HK-2 (cell line): ENCODE measurements around the gene TMEM9.

ENCODE experiments used
- DNase-seq: peaks from one replicate; pipeline ENCODE4 v3.0.0-alpha.2; 2018; ENCODE audit not compliant: unreplicated experiment

TMEM9 gene

GRCh38 chr1:201108614-201109013 lies 45.7 kb downstream of the TMEM9 start:
- no peak for DNase-seq

DNA sequence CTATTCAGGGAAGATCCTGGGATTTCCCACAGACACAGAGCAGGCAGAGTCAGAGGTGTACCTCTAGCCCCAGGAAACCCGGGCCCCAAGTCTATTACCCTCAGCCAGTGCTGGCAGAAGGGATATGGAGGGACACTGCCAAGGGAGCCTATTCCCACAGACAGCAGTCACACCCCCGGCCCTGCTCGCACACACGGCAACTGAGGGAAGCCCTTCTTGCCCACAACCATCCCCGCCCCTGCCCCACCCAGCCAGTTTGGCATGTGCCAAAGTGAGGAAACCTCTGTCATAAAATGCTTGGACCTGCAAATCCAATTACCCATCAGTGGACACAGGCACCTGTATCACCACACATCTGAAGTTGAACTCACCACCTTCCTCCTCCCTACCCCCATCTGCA lies 48.6 kb downstream of the TMEM9 start:
- no peak for DNase-seq

GRCh38 chr1:201104141-201104540 lies 50.1 kb downstream of the TMEM9 start:
- no peak for DNase-seq

DNA sequence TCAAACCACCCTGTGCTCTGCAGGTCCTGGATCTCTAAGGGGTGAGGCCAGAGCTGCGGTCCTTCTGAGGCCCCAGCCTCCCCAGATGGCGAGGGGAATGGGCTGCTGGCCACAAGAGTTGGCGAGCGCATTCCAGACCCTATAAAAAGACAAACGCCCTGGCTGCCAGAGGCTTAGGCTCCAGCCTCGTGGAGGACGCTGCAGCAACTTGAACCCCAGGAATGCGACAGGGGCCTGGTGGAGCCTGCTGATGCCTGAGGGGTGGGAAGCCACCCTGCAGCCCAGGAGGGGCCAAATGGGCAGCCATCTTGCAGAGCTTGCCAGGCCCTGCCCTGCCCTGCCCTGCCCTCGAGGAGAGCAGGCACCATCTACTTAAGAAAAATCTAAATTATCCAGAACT lies 50.6 kb downstream of the TMEM9 start:
- DNase-seq = no peak

DNA sequence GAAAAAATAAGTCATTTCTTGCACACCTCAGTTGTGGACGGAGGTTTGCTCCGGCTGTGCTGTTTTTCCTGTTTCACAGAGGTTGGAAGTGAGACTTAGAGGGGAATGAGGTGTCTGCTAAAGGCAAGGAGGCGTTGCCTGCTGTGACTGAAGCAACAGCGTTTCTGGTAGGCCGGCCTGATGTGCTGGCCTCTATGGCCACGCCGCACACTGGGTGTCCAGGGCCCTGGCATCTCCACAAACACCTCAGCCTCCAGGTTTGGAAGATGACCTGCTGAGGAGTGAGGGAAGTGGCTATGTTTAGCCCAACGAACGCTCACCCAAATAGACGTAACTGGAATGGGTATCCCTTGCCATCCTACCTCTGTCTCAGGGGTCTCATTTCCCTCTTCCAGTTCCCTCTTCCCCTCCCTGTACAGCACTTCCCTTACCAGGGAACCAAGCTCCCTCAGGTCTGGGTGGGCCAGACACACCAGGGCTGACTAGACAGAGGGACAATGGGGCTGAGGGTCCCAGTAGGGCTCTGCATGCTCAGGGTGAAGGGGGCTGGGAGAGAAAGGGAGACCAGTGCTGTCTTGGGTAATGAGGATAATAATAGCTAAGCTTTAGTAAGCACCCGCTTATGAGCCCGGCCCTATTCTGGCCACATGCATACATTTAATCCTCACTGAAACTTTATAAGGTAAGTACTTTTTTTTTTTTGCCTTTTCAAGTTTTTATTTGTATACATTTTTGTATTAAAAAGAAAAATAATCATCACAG lies 53.9 kb downstream of the TMEM9 start:
- no peak for DNase-seq

GRCh38 chr1:201098992-201099677 lies 55.1 kb downstream of the TMEM9 start:
- no peak for DNase-seq

DNA sequence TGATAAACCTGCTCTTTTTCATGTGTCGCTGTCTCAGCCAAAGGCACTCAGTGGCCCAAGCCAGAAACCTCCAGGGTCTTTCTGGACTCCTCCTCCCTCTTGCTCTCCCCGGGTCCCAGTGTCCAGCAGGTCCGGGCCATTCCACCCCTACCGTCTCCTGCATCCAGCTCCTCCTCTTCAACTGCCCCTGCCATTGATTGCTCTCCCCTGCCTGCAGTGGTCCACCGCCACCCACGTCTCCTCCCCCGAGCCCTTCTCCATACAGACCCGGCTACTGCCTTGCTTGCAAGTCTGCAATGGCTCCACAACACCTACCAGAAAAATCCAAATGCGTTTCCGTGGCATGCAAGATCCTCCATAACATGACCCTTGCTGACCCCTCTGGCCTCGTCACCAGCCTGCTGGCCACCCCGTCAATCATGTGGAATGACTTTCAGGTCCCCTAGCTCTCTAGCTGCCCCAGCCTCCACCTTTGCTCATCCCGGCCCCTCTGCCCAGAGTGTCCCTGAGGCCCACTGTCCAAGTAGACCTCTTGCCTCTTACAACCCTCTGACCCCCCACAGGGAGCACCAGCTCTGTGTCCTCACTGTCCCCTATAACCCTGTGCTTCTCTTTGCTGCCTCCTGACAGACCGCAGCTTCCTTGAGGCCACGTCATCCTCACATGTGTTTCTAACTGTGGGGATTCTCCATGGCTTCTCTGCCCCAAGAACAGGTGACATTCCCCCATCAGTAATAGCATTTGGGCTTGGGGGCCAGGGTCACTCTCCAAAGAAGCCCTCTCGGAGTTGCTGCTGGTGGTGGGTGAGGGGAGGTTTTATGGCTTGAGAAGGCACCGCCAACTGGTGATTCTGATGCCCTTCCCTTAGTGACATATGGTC lies 57.1 kb downstream of the TMEM9 start:
- DNase-seq = no peak

- no peak for DNase-seq
These were observed 58.2 kb downstream of the TMEM9 start for GRCh38 chr1:201096041-201096461.

- no peak for DNase-seq
These were observed 58.7 kb downstream of the TMEM9 start for GRCh38 chr1:201095581-201095980.

- DNase-seq = no peak
These were observed 59.4 kb downstream of the TMEM9 start for GRCh38 chr1:201094832-201095231.

GRCh38 chr1:201093962-201094361 lies 60.3 kb downstream of the TMEM9 start:
- no peak for DNase-seq

- no peak for DNase-seq
These were observed 60.7 kb downstream of the TMEM9 start for GRCh38 chr1:201093561-201093960.

GRCh38 chr1:201092738-201093137 lies 61.5 kb downstream of the TMEM9 start:
- no peak for DNase-seq

GRCh38 chr1:201091256-201091655 lies 63.0 kb downstream of the TMEM9 start:
- no peak for DNase-seq

- DNase-seq = no peak
These were observed 63.7 kb downstream of the TMEM9 start for GRCh38 chr1:201090541-201090940.

GRCh38 chr1:201089596-201089995 lies 64.7 kb downstream of the TMEM9 start:
- DNase-seq = no peak

DNA sequence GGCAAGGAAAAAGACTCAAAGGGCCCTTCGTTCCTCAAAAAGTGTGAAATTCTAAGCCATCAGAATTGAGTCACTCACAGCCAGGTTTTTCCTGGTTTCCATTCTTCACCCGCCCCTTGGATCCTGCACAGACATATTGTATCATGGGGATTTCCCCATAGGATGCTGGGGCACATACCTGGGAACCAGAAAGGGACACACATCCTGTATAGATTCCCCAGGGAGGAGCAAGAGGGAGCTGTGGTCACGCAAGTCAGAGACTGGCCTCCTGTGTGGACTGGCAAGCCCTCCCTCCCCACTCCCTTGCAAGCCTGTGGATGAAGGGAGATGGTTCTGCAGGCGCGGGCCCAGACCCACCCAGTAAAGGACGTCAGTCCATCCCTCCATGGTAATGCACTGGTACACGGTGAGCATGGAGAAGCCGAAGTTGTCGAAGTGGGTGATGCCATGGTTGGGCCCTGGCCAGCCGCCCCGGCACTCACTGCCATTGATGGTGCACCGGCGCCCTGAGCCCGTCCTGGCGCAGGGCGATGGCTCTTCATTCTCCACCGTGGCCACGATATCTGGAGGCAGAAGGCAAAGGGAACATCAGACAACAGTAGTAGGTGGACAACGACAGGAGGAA lies 65.3 kb downstream of the TMEM9 start:
- peak; percentile 37 for DNase-seq

DNA sequence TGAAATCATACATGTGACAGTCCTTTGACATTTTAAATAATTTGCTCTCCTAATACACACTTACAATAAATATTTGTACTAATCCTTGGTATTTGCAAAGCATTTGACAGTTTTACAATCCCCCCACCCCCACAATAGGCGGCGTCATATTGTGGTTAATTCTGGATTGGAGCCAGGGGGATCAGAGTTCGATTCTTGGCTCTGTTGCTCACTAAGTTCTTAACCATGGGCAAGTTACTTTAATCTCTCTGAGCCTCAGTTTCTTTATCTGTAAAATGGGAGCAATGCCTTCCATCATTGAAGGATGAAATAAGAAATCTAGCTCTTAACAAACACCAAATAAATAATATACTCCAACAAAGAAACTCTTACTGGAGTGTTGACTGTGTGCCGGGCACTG lies 65.9 kb downstream of the TMEM9 start:
- DNase-seq = no peak

DNA sequence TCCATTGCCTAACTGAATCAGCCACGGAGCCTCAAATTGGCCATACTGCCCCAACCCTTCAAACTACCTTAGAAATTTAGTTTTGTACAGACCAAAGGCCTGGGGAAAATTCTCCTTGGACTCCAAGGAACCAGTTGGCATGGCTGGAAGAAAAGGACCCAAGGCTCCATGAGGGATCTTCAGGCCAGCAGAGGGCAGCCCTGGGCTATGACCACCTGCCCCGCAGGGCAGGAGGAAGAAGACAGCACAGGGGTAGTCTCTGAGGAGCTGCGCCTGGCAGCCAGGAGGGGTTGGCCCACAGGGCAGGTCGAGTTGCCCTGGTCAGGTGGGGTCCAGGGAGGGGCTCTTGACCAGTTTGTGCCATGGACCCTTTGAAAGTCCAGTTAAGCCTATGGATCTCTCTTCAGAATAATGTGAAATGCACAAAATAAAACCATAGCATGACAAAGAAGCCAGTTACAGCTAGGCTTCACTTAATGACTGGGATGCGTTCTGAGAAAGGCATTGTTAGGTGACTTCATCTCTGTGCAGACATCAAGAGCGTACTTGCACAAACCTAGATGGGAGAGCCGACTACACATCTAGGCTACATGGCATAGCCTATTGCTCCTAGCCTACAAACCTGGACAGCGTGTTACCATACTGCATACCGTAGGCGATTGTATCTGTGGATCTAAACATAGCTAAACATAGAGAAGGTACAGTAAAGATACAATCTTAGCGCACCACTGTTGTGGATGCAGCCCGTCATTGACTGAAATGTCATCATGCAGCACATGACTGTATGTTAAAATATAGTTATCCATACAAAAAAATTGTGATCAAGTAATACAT lies 68.2 kb downstream of the TMEM9 start:
- peak; percentile 72 for DNase-seq
